ENCODE results near the gene NCBP3. TPM values are rescaled to one million over a fixed set of nuclear protein-coding genes. Genes with fewer than 3 reads are reported as not detected.
A peak's percentile ranks its signal among the peaks of the same experiment; 100 is the strongest.

NCBP3 gene
- total and polyA plus RNA-seq, 12 donors, result 11.0 to 36.6 (median 23.0) TPM

GRCh38 chr17:3828852-3829232, 17.2 kb downstream of the NCBP3 start:
- Histone ChIP-seq H3K4me3 (no peak overlapping the region), H3K36me3 (replicated peaks in 1 of 2) (peaks cover 0 to 54% of the 10 kb centered on the region in 2 donors), H3K27me3 (no peaks in the 10 kb centered on the region), H3K27ac (peak overlapping the region in 4 of 5 donors; percentile 17 to 88 (median 77)), H3K4me1 (replicated peaks in 1 of 2) (peaks cover 0 to 23% of the 10 kb centered on the region in 2 donors), H3K9me3 (replicated peaks in 1 of 3) (no peaks in the 10 kb centered on the region)
- WGBS, 4 donors, result 56 to 64% (median 60%) methylated on average over 7 of the region's 7 CpGs
- intact Hi-C loops (cut with DNase I), result no loop called here
- peak in 1 of 7 donors; percentile 37 for DNase-seq
- TF ChIP-seq POLR2A (IDR thresholded peaks at IDR 0.05) (no peak), CTCF (IDR thresholded peaks at IDR 0.05) (no peak)

GRCh38 chr17:3828151-3828851, 17.7 kb downstream of the NCBP3 start:
- intact Hi-C loops (cut with DNase I), result no loop called here
- H3K27me3 ChIP-seq, result no peaks in the 10 kb centered on the region
- no peak for TF ChIP-seq POLR2A (IDR thresholded peaks at IDR 0.05)
- no peak for TF ChIP-seq CTCF (IDR thresholded peaks at IDR 0.05)
- peak overlapping the region in 4 of 5 donors; percentile 17 to 88 (median 77) for H3K27ac ChIP-seq
- WGBS, 4 donors, result 33 to 45% (median 42%) methylated on average over 7 of the region's 7 CpGs
- no peak overlapping the region for H3K4me3 ChIP-seq
- peak in 4 of 7 donors; percentile 34 to 60 (median 54) for DNase-seq
- peaks cover 0 to 54% of the 10 kb centered on the region in 2 donors for H3K36me3 ChIP-seq (replicated peaks in 1 of 2)
- H3K9me3 ChIP-seq (replicated peaks in 1 of 3), result no peaks in the 10 kb centered on the region
- peaks cover 0 to 23% of the 10 kb centered on the region in 2 donors for H3K4me1 ChIP-seq (replicated peaks in 1 of 2)

- peak; percentile 48 to 82 (median 65) for DNase-seq
- Histone ChIP-seq H3K36me3 (replicated peaks in 1 of 2) (peaks cover 0 to 59% of the 10 kb centered on the region in 2 donors), H3K4me3 (no peak overlapping the region), H3K27me3 (no peaks in the 10 kb centered on the region), H3K9me3 (replicated peaks in 1 of 3) (no peaks in the 10 kb centered on the region), H3K4me1 (replicated peaks in 1 of 2) (peaks cover 0 to 23% of the 10 kb centered on the region in 2 donors), H3K27ac (peak overlapping the region in 2 of 5 donors; percentile 84 to 88)
- intact Hi-C loops (cut with DNase I), result no loop called here
- WGBS, 4 donors, result 58 to 68% (median 63%) methylated on average over 6 of the region's 6 CpGs
- TF ChIP-seq POLR2A (IDR thresholded peaks at IDR 0.05) (no peak), CTCF (IDR thresholded peaks at IDR 0.05) (peak; percentile 35 to 66 (median 58))
Observed at GRCh38 chr17:3827124-3827773, 18.8 kb downstream of the NCBP3 start.

- intact Hi-C loops (cut with DNase I), result no loop called here
- TF ChIP-seq POLR2A (IDR thresholded peaks at IDR 0.05) (no peak), CTCF (IDR thresholded peaks at IDR 0.05) (no peak)
- H3K9me3 ChIP-seq (replicated peaks in 1 of 3), result no peaks in the 10 kb centered on the region
- DNase-seq, result no peak
- peaks cover 0 to 23% of the 10 kb centered on the region in 2 donors for H3K4me1 ChIP-seq (replicated peaks in 1 of 2)
- H3K27ac ChIP-seq, result no peak overlapping the region
- no peaks in the 10 kb centered on the region for H3K27me3 ChIP-seq
- 79 to 92% (median 85%) methylated on average over 4 of the region's 4 CpGs for WGBS, 4 donors
- no peak overlapping the region for H3K4me3 ChIP-seq
- H3K36me3 ChIP-seq (replicated peaks in 1 of 2), result peaks cover 0 to 69% of the 10 kb centered on the region in 2 donors
Observed at GRCh38 chr17:3826191-3826590, 19.9 kb downstream of the NCBP3 start.
